DLD1 (cell line): Measurements from ENCODE around the gene IRF2BPL.

Source experiments
- in situ Hi-C: cut with HindIII; loops from 2 replicates; pipeline ENCODE4 v1.10.0; 2017; ENCODE audit warnings: low sequenced_read_pairs

The IRF2BPL gene

GRCh38 chr14:77014004-77014604, 14.4 kb downstream of the IRF2BPL start:
- in situ Hi-C loops = no loop called here

GRCh38 chr14:77012193-77012765, 16.2 kb downstream of the IRF2BPL start:
- in situ Hi-C loops = no loop called here

- in situ Hi-C loops = no loop called here
Observed at GRCh38 chr14:77011245-77011644, 17.3 kb downstream of the IRF2BPL start.

GRCh38 chr14:77009014-77009413, 19.5 kb downstream of the IRF2BPL start:
- in situ Hi-C loops = no loop called here

- in situ Hi-C loops = no loop called here
Observed at GRCh38 chr14:77008541-77008940, 20.0 kb downstream of the IRF2BPL start.

GRCh38 chr14:77007975-77008421, 20.5 kb downstream of the IRF2BPL start:
- in situ Hi-C loops = no loop called here

GRCh38 chr14:77007183-77007974, 21.1 kb downstream of the IRF2BPL start:
- in situ Hi-C loops = no loop called here

GRCh38 chr14:77006132-77006531, 22.4 kb downstream of the IRF2BPL start:
- in situ Hi-C loops = no loop called here

- in situ Hi-C loops = no loop called here
Observed at GRCh38 chr14:77005559-77005958, 22.9 kb downstream of the IRF2BPL start.

- in situ Hi-C loops = no loop called here
Observed at GRCh38 chr14:77004711-77005460, 23.6 kb downstream of the IRF2BPL start.

- in situ Hi-C loops = no loop called here
Observed at GRCh38 chr14:77003960-77004710, 24.4 kb downstream of the IRF2BPL start.

- in situ Hi-C loops = no loop called here
Observed at GRCh38 chr14:77002889-77003288, 25.6 kb downstream of the IRF2BPL start.

GRCh38 chr14:77002335-77002734, 26.2 kb downstream of the IRF2BPL start:
- in situ Hi-C loops = no loop called here

- in situ Hi-C loops = no loop called here
Observed at GRCh38 chr14:77000340-77001270, 27.9 kb downstream of the IRF2BPL start.

GRCh38 chr14:76998910-76999309, 29.6 kb downstream of the IRF2BPL start:
- in situ Hi-C loops = no loop called here

GRCh38 chr14:76997257-76997970, 31.1 kb downstream of the IRF2BPL start:
- in situ Hi-C loops = no loop called here

- in situ Hi-C loops = no loop called here
Observed at GRCh38 chr14:76996563-76997146, 31.9 kb downstream of the IRF2BPL start.

- in situ Hi-C loops = no loop called here
Observed at GRCh38 chr14:76995279-76996035, 33.1 kb downstream of the IRF2BPL start.
